ENCODE data around the gene SMCHD1. TPM values are rescaled to one million over a fixed set of nuclear protein-coding genes. Genes with fewer than 3 reads are reported as not detected.
"Not testable (repeated sequence)": the region's sequence is repeated elsewhere in the genome, so short reads cannot be mapped to it uniquely, and the experiment has no call there.

SMCHD1 gene
- total RNA-seq, 2 donors from 2014 or later = 61.8 to 72.5 TPM

DNA sequence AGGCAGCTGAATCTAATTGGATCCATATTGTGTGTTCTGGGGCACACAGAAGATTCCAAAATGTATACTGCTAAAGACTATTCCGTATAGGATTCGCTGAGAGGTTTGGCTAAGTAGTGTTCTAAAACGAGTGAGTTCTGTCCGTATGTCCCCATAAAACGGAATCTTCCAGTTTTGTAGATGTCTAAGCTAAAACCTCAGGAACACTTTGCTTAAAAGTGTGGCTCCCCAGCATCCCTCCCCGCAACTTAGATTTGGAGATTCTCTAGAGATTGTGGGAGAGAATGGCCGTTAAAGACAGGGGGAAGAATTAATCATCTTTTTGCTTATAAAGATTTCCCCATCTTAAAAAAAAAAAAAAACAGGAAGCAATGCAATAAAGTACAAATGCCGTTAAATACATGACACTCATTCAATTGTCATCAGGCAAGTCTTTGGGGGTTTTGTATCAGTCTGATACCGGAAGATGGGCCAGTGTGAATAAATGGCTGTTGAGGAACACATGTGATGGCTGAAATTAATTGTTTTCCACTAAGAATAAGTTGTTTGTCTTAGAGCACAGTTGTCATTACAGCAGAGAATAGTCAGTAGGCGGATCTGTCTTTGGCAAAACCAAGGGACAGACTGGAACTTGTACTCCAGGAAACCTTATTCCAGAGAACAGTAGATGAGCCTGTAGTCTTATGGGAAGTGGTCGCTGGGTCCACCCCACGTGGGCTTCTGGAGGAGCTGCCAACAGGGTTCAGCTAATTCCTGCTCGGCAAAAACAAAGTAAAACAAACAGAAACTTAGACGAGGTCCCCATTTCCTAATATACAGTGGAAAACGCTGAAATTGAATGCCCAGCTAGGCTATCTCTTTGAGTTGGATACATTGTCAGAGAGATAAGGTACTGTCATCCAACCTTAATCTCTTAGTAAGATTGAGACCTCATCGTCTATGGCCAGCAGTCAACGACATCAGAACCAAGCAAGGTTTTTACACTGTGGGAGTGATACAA is 193.0 kb downstream of the SMCHD1 start:
- Histone ChIP-seq H3K27ac (ENCODE audit: low read depth, low read length) (no peak overlapping the region), H3K4me3 (ENCODE audit: low read length) (peak overlapping the region; percentile 81), H3K27me3 (ENCODE audit: control insufficient read depth, insufficient read depth, low read length, poor library complexity, severe bottlenecking) (peaks cover 50% of the 10 kb centered on the region), H3K36me3 (ENCODE audit: control insufficient read depth, insufficient read depth, low read length) (no peaks in the 10 kb centered on the region), H3K4me1 (ENCODE audit: control insufficient read depth, insufficient read depth, low read length) (peaks cover 6% of the 10 kb centered on the region), H3K9ac (ENCODE audit: extremely low read depth, low read length, poor library complexity, severe bottlenecking) (peak overlapping the region; percentile 22), H3K9me3 (ENCODE audit: control insufficient read depth, low read length) (no peaks in the 10 kb centered on the region)
- Mint-ChIP-seq H3K4me3 (peak overlapping the region; percentile 67), H3K27ac (no peak overlapping the region), H3K36me3 (ENCODE audit: low read depth) (no peaks in the 10 kb centered on the region), H3K9me3 (no peaks in the 10 kb centered on the region), H3K4me1 (peaks cover 17% of the 10 kb centered on the region), H3K27me3 (ENCODE audit: insufficient read depth) (peaks cover 67% of the 10 kb centered on the region)
- TF ChIP-seq, protein P1, sequence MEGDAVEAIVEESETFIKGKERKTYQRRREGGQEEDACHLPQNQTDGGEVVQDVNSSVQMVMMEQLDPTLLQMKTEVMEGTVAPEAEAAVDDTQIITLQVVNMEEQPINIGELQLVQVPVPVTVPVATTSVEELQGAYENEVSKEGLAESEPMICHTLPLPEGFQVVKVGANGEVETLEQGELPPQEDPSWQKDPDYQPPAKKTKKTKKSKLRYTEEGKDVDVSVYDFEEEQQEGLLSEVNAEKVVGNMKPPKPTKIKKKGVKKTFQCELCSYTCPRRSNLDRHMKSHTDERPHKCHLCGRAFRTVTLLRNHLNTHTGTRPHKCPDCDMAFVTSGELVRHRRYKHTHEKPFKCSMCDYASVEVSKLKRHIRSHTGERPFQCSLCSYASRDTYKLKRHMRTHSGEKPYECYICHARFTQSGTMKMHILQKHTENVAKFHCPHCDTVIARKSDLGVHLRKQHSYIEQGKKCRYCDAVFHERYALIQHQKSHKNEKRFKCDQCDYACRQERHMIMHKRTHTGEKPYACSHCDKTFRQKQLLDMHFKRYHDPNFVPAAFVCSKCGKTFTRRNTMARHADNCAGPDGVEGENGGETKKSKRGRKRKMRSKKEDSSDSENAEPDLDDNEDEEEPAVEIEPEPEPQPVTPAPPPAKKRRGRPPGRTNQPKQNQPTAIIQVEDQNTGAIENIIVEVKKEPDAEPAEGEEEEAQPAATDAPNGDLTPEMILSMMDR (conservative IDR thresholded peaks at IDR 0.05) = no peak
- WGBS, 2 experiments (ENCODE audit: insufficient coverage in 1 of 2, insufficient read length in 1 of 2) = 56 to 66% methylated on average over 13 to 16 of the region's 17 CpGs
- DNase-seq = no peak

GRCh38 chr18:2850816-2851215 is 195.3 kb downstream of the SMCHD1 start:
- H3K27ac Mint-ChIP-seq = no peak overlapping the region
- H3K27ac ChIP-seq (ENCODE audit: low read depth, low read length) = no peak overlapping the region
- H3K27me3 Mint-ChIP-seq (ENCODE audit: insufficient read depth) = peaks cover 47% of the 10 kb centered on the region
- H3K4me1 ChIP-seq (ENCODE audit: control insufficient read depth, insufficient read depth, low read length) = peaks cover 10% of the 10 kb centered on the region
- no peak overlapping the region for H3K4me3 ChIP-seq (ENCODE audit: low read length)
- no peak overlapping the region for H3K9ac ChIP-seq (ENCODE audit: extremely low read depth, low read length, poor library complexity, severe bottlenecking)
- peaks cover 32% of the 10 kb centered on the region for H3K4me1 Mint-ChIP-seq
- H3K9me3 Mint-ChIP-seq = no peaks in the 10 kb centered on the region
- H3K36me3 Mint-ChIP-seq (ENCODE audit: low read depth) = no peaks in the 10 kb centered on the region
- TF ChIP-seq, protein P1 (conservative IDR thresholded peaks at IDR 0.05) = no peak
- 83 to 88% methylated on average over 1 to 2 of the region's 2 CpGs for WGBS, 2 experiments (ENCODE audit: insufficient coverage in 1 of 2, insufficient read length in 1 of 2)
- no peak for DNase-seq
- H3K36me3 ChIP-seq (ENCODE audit: control insufficient read depth, insufficient read depth, low read length) = no peaks in the 10 kb centered on the region
- H3K4me3 Mint-ChIP-seq = no peak overlapping the region
- peaks cover 28% of the 10 kb centered on the region for H3K27me3 ChIP-seq (ENCODE audit: control insufficient read depth, insufficient read depth, low read length, poor library complexity, severe bottlenecking)
- no peaks in the 10 kb centered on the region for H3K9me3 ChIP-seq (ENCODE audit: control insufficient read depth, low read length)

- Histone ChIP-seq H3K27ac (ENCODE audit: low read depth, low read length) (no peak overlapping the region), H3K4me1 (ENCODE audit: control insufficient read depth, insufficient read depth, low read length) (peaks cover 10% of the 10 kb centered on the region), H3K9ac (ENCODE audit: extremely low read depth, low read length, poor library complexity, severe bottlenecking) (no peak overlapping the region), H3K9me3 (ENCODE audit: control insufficient read depth, low read length) (no peaks in the 10 kb centered on the region), H3K4me3 (ENCODE audit: low read length) (no peak overlapping the region), H3K27me3 (ENCODE audit: control insufficient read depth, insufficient read depth, low read length, poor library complexity, severe bottlenecking) (peaks cover 18% of the 10 kb centered on the region), H3K36me3 (ENCODE audit: control insufficient read depth, insufficient read depth, low read length) (no peaks in the 10 kb centered on the region)
- Mint-ChIP-seq H3K4me1 (peaks cover 28% of the 10 kb centered on the region), H3K27ac (no peak overlapping the region), H3K27me3 (ENCODE audit: insufficient read depth) (peaks cover 40% of the 10 kb centered on the region), H3K9me3 (no peaks in the 10 kb centered on the region), H3K36me3 (ENCODE audit: low read depth) (no peaks in the 10 kb centered on the region), H3K4me3 (no peak overlapping the region)
- no peak for DNase-seq
- WGBS, 2 experiments (ENCODE audit: insufficient coverage in 1 of 2, insufficient read length in 1 of 2) = 92 to 95% methylated on average over 4 to 7 of the region's 8 CpGs
- TF ChIP-seq, protein P1 (conservative IDR thresholded peaks at IDR 0.05) = no peak
Observed at GRCh38 chr18:2851771-2852170, 196.2 kb downstream of the SMCHD1 start.

DNA sequence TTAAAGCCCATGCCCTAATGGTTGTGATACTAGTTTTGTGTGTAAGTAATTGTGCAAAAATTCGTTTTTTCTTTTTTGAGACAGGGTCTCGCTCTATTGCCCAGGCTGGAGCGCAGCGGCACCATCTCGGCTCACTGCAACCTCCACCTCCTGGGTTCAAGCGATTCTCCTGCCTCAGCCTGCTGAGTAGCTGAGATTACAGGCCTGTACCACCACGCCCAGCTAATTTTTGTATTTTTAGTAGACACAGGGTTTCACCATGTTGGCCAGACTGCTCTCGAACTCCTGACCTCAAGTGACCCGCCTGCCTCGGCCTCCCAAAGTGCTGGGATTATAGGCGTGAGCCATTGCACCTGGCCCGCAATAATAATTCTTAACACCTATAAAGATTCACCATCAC is 196.9 kb downstream of the SMCHD1 start:
- H3K36me3 Mint-ChIP-seq (ENCODE audit: low read depth); H3K9me3 Mint-ChIP-seq; H3K27ac ChIP-seq (ENCODE audit: low read depth, low read length); DNase-seq; H3K36me3 ChIP-seq (ENCODE audit: control insufficient read depth, insufficient read depth, low read length); H3K9me3 ChIP-seq (ENCODE audit: control insufficient read depth, low read length); H3K4me3 Mint-ChIP-seq; H3K4me3 ChIP-seq (ENCODE audit: low read length); H3K9ac ChIP-seq (ENCODE audit: extremely low read depth, low read length, poor library complexity, severe bottlenecking); H3K27ac Mint-ChIP-seq: not testable (repeated sequence)
- WGBS, 2 experiments (ENCODE audit: insufficient coverage in 1 of 2, insufficient read length in 1 of 2) = 89 to 94% methylated on average over 8 to 11 of the region's 12 CpGs
- H3K4me1 ChIP-seq (ENCODE audit: control insufficient read depth, insufficient read depth, low read length) = peaks cover 10% of the 10 kb centered on the region
- Mint-ChIP-seq H3K27me3 (ENCODE audit: insufficient read depth) (peaks cover 42% of the 10 kb centered on the region), H3K4me1 (peaks cover 28% of the 10 kb centered on the region)
- H3K27me3 ChIP-seq (ENCODE audit: control insufficient read depth, insufficient read depth, low read length, poor library complexity, severe bottlenecking) = peaks cover 14% of the 10 kb centered on the region
